Tibial nerve (tissue), 3 donors: Measurements from ENCODE around the gene MED7.

Source experiments
- CTCF ChIP-seq, 5 experiments: fragments of 200-600 bp in 3 of 5; fragments of 450-650 bp in 2 of 5; sonication (generic) in 3 of 5; IDR thresholded peaks; one replicate each; pipeline ENCODE4 v1.5.1; 2016 to 2019; ENCODE audit warnings: antibody characterized with exemption in 5 of 5, mild to moderate bottlenecking in 3 of 5, moderate library complexity in 2 of 5
- POLR2A ChIP-seq, 2 donors: fragments of 450-650 bp; IDR thresholded peaks; one replicate each; pipeline ENCODE4 v1.6.1; 2017; ENCODE audit warnings: antibody characterized with exemption in 2 of 2, mild to moderate bottlenecking in 2 of 2, moderate library complexity in 2 of 2

GRCh38 chr5:157115012-157115411 lies 27.7 kb downstream of the MED7 start:
- no peak for TF ChIP-seq CTCF (IDR thresholded peaks at IDR 0.05)
- no peak for TF ChIP-seq POLR2A (IDR thresholded peaks at IDR 0.05)
